GM12864 (cell line): ENCODE measurements around the gene TDRD12.

Source experiments
- DNase-seq: peaks from one replicate; pipeline ENCODE4 v3.0.0-alpha.2; 2011; ENCODE audit warnings: low read depth
- H3K4me3 ChIP-seq: 2 replicates; pipeline ENCODE4 v1.5.1; 2011; ENCODE audit warnings: mild to moderate bottlenecking, low read depth, low read length, control low read depth
- TF ChIP-seq, protein P1 (sequence below): IDR thresholded peaks from 2 replicates; pipeline ENCODE4 v1.5.1; 2011; ENCODE audit warnings: low read depth, mild to moderate bottlenecking, moderate library complexity, low read length, control low read depth, inconsistent platforms; ENCODE audit errors: missing control alignments

TDRD12 gene

DNA sequence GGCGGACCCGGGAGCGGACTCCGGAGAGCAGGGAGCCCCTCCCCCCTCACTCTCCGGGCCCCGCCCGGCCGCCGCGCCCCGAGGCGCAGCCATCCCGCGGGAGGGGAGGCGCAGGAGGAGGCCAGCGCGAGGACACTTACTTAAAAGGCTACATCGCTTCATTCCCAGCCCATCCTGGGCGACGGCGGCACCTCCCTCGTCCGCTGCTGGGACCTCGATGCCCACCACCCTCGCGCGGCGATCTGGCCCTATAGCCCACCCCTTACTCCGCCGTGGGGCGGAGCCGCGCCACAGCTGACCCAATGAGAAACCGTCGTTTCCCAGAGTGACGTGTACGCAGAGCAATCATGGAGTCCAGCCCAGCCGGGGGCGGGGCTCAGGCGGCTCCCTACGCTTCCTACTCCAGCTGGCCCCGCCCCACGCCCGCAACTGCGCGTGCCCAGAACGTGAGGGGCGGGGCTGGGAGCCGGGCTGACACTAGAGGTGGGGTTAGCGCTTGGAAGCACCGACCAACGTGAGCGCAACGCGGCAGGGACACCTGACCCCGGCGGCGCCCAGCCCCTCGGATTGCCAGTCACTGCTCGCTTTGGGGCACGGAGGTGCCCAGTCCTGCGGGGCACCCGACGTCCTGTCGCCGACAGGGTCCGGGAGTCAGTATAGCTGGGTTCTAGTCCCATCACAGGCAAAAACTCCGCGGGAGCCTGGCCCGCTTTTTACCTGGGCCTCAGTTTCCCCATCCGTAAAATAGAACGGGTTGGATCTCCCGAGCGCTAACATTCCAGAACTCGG, 44.4 kb upstream of the TDRD12 start, which contains the start of gene ANKRD27:
Gene ANKRD27, minus strand, starts transcription at position 250 of the 789 bp plus-strand sequence. CDS start 16,165 bp downstream, outside the sequence.
- TF ChIP-seq, protein P1, sequence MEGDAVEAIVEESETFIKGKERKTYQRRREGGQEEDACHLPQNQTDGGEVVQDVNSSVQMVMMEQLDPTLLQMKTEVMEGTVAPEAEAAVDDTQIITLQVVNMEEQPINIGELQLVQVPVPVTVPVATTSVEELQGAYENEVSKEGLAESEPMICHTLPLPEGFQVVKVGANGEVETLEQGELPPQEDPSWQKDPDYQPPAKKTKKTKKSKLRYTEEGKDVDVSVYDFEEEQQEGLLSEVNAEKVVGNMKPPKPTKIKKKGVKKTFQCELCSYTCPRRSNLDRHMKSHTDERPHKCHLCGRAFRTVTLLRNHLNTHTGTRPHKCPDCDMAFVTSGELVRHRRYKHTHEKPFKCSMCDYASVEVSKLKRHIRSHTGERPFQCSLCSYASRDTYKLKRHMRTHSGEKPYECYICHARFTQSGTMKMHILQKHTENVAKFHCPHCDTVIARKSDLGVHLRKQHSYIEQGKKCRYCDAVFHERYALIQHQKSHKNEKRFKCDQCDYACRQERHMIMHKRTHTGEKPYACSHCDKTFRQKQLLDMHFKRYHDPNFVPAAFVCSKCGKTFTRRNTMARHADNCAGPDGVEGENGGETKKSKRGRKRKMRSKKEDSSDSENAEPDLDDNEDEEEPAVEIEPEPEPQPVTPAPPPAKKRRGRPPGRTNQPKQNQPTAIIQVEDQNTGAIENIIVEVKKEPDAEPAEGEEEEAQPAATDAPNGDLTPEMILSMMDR = no peak
- H3K4me3 ChIP-seq = peak within 1 kb of the TSS; percentile 94
- peak; percentile 91 for DNase-seq

DNA sequence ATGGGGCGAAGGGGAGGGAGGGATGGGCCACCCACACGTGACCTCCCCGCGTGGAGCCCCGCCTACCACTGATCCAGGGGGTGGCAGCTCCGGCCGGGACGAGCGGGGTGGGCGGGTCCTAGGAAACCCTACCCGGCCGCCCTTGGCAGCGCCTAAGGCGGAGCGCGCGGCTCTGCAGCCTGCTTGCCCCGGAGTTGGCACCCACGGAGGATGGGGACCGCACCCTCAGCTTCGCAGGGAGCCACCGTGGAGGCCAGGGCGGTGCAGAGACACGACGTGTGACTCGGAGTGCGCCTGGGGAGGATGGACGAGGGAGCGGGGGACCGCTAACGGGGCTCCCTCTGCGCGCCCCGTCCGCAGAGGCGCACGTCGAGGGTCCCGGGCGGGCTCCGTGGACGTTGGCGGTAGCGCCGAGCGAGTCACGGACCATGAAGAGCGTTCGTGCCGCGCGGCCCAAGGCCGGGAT, 43.8 kb upstream of the TDRD12 start, which contains the start of gene RGS9BP:
Gene RGS9BP, plus strand, starts transcription at position 129 of the 466 bp plus-strand sequence. CDS start 416 bp downstream, outside the sequence.
- peak within 1 kb of the TSS; percentile 94 for H3K4me3 ChIP-seq
- TF ChIP-seq, protein P1 = no peak
- DNase-seq = no peak

DNA sequence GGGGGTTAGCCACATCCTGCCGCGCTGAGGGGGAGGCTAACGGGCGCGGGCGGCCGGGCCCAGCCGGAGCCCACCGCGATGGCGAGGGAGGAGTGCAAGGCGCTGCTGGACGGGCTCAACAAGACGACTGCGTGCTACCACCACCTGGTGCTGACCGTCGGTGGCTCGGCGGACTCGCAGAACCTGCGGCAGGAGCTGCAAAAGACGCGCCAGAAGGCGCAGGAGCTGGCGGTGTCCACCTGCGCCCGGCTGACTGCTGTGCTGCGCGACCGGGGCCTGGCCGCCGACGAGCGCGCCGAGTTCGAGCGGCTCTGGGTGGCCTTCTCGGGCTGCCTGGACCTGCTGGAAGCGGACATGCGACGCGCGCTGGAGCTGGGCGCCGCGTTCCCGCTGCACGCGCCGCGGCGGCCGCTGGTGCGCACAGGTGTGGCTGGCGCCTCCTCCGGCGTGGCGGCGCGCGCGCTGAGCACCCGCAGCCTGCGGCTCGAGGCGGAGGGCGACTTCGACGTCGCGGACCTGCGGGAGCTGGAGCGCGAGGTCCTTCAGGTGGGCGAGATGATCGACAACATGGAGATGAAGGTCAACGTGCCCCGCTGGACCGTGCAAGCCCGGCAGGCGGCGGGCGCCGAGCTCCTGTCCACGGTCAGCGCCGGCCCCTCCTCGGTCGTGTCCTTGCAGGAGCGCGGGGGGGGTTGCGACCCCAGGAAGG, 43.2 kb upstream of the TDRD12 start:
- DNase-seq = no peak
- TF ChIP-seq, protein P1 = no peak
- H3K4me3 ChIP-seq = peak overlapping the region; percentile 94

DNA sequence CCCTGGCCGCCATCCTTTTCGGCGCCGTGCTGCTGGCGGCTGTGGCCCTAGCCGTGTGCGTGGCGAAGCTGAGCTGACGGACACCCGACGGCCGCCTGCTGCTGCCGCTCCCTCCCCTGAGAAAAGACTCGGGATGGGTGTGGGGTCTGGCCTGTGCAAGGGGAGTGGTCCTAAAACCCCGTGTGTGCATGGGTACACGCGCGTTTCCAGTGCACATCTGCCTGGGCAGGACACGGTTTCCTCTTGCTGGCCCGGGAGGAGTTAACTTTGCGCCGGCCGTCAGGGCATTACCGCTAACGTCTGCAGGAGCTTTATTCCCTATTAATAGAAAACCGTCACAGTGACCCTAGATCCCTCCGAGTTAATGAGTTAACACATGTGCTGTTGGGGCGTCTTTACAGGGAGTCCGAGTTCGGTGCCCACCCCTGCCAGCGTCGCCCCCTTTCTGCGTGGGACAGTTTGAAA, 42.6 kb upstream of the TDRD12 start:
- no peak overlapping the region for H3K4me3 ChIP-seq

DNA sequence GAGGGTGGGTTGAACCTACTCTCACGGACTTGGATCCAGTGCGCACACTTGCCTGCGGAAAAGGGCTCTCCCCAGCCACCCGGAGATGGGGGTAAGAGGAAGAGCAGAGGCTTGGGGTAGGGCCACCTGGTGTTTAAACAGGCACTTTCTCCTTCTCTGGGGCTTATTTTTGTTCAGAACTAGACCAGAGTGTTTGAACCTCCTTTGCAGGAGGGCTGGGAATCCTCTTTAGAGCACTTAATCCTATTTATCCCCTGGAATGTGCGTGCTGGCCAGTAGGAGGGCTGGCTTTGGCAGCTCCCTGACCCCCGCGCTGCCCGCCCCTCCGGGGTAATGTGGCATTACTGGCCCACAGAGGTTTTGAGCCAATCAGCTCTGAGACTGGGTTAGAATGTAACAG, 41.9 kb upstream of the TDRD12 start:
- TF ChIP-seq, protein P1 = no peak
- H3K4me3 ChIP-seq = no peak overlapping the region
- DNase-seq = no peak

More for the DNA sequence above, 42.6 kb upstream of the TDRD12 start:
- TF ChIP-seq, protein P1 = no peak
- DNase-seq = no peak

DNA sequence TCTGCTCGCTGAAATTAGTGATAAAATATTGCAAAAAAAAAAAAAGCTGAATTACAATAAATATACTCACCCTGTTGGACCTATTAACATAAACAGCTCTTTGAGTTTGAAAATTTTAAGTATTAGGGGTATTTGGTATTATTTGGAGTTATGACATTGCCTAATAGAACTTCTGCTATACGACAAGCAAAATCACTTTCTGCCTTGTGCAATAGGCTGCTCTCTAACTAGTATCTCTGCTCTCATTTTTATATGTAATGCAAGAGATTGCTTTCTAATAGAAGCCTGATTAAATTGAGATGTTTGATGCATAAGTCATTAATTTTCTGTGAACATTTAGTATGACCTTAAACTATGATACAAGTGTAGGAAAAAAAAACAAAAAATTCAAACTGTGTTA, 38.6 kb upstream of the TDRD12 start:
- TF ChIP-seq, protein P1 = no peak
- no peak for DNase-seq

More for the DNA sequence above, 38.6 kb upstream of the TDRD12 start:
- no peak overlapping the region for H3K4me3 ChIP-seq
